Uterus (tissue), 2 donors: ENCODE data around the gene VPS50.

ENCODE experiments used
- CTCF ChIP-seq, 4 experiments: fragments of 200-600 bp in 2 of 4; fragments of 450-650 bp in 2 of 4; sonication (generic) in 2 of 4; IDR thresholded peaks; one replicate each; pipeline ENCODE4 v1.5.1; 2016 to 2019; ENCODE audit warnings: antibody characterized with exemption in 4 of 4, mild to moderate bottlenecking in 2 of 4, moderate library complexity in 1 of 4
- POLR2A ChIP-seq, 2 donors: fragments of 450-650 bp; IDR thresholded peaks; one replicate each; pipeline ENCODE4 v1.6.1; 2016; ENCODE audit warnings: antibody characterized with exemption in 2 of 2, mild to moderate bottlenecking in 1 of 2, moderate library complexity in 1 of 2

- no peak for TF ChIP-seq CTCF (IDR thresholded peaks at IDR 0.05)
- TF ChIP-seq POLR2A (IDR thresholded peaks at IDR 0.05), result no peak
Measured at GRCh38 chr7:93284908-93285307, 52.7 kb downstream of the VPS50 start.
